Cardiac muscle cell (in vitro differentiated cells and primary cell): ENCODE results near the gene ZMAT5. TPM values are rescaled to one million over a fixed set of nuclear protein-coding genes. Genes with fewer than 3 reads are reported as not detected.

Experiments used
- DNase-seq, 2 donors: peaks; one replicate each; pipeline versions ENCODE4 v3.0.0 to v3.0.0-alpha.2; 2010 to 2017; ENCODE audit warnings: low read depth in 1 of 2, low spot score in 1 of 2
- H3K27ac ChIP-seq: fragments of 200-600 bp; sonication (generic); 2 replicates; pipeline ENCODE4 v1.5.1; 2016
- H3K27me3 ChIP-seq: fragments of 200-600 bp; sonication (generic); 2 replicates; pipeline ENCODE4 v1.6.0; 2016; ENCODE audit warnings: control low read depth
- H3K36me3 ChIP-seq: fragments of 200-600 bp; sonication (generic); 2 replicates; pipeline ENCODE4 v1.5.1; 2016; ENCODE audit warnings: control low read depth
- H3K4me1 ChIP-seq: fragments of 200-600 bp; sonication (generic); 2 replicates; pipeline ENCODE4 v1.8.1; 2017; ENCODE audit warnings: low read depth, mild to moderate bottlenecking, mixed run types
- H3K4me3 ChIP-seq: fragments of 200-600 bp; sonication (generic); 2 replicates; pipeline ENCODE4 v1.5.1; 2016; ENCODE audit warnings: mild to moderate bottlenecking
- H3K9me3 ChIP-seq: fragments of 200-600 bp; sonication (generic); 2 replicates; pipeline ENCODE4 v1.5.1; 2017; ENCODE audit warnings: low read depth, mild to moderate bottlenecking, control low read depth
- polyA plus RNA-seq: library from polyadenylated mRNA; unstranded; fragments of >200 nt; fragmentation: Nextera tagmentation; extraction: Ambion mirVana; gene quantifications from 2 replicates; pipeline ENCODE4 v1.2.1, GENCODE V29; 2016
- total RNA-seq: library from RNA; depleted of rRNA; stranded (reverse); fragments of >200 nt; gene quantifications from 2 replicates; pipeline ENCODE4 v1.2.3, GENCODE V29; 2016
- TF ChIP-seq, protein P1 (sequence below): IDR thresholded peaks from 2 replicates; pipeline ENCODE4 v1.5.1; 2012; ENCODE audit warnings: low read depth, mild to moderate bottlenecking, low read length

The ZMAT5 gene
- total and polyA plus RNA-seq, 2 experiments from 2014 or later: 40.5 to 76.1 TPM

GRCh38 chr22:29720811-29721323 is 45.9 kb downstream of the ZMAT5 start:
- Histone ChIP-seq H3K4me1 (no peaks in the 10 kb centered on the region), H3K9me3 (no peaks in the 10 kb centered on the region), H3K27me3 (peaks cover 84% of the 10 kb centered on the region), H3K4me3 (peak overlapping the region; percentile 25), H3K27ac (no peak overlapping the region), H3K36me3 (no peaks in the 10 kb centered on the region)
- no peak for DNase-seq
- TF ChIP-seq, protein P1, sequence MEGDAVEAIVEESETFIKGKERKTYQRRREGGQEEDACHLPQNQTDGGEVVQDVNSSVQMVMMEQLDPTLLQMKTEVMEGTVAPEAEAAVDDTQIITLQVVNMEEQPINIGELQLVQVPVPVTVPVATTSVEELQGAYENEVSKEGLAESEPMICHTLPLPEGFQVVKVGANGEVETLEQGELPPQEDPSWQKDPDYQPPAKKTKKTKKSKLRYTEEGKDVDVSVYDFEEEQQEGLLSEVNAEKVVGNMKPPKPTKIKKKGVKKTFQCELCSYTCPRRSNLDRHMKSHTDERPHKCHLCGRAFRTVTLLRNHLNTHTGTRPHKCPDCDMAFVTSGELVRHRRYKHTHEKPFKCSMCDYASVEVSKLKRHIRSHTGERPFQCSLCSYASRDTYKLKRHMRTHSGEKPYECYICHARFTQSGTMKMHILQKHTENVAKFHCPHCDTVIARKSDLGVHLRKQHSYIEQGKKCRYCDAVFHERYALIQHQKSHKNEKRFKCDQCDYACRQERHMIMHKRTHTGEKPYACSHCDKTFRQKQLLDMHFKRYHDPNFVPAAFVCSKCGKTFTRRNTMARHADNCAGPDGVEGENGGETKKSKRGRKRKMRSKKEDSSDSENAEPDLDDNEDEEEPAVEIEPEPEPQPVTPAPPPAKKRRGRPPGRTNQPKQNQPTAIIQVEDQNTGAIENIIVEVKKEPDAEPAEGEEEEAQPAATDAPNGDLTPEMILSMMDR: no peak

GRCh38 chr22:29719899-29720645 is 46.7 kb downstream of the ZMAT5 start, which contains the start of gene CABP7:
TSS of gene CABP7 (plus strand) at chr22:29720003. CDS start at chr22:29720425, 422 bp downstream.
- Histone ChIP-seq H3K27me3 (peaks cover 81% of the 10 kb centered on the region), H3K4me3 (peak within 1 kb of the TSS; percentile 25), H3K36me3 (no peaks in the 10 kb centered on the region), H3K4me1 (no peaks in the 10 kb centered on the region), H3K27ac (no peak within 1 kb of the TSS), H3K9me3 (no peaks in the 10 kb centered on the region)
- TF ChIP-seq, protein P1: no peak
- DNase-seq: peak; percentile 14 to 45

- no peak overlapping the region for H3K27ac ChIP-seq
- H3K36me3 ChIP-seq: no peaks in the 10 kb centered on the region
- TF ChIP-seq, protein P1: no peak
- no peaks in the 10 kb centered on the region for H3K9me3 ChIP-seq
- no peak for DNase-seq
- H3K4me1 ChIP-seq: no peaks in the 10 kb centered on the region
- H3K4me3 ChIP-seq: no peak overlapping the region
- peaks cover 79% of the 10 kb centered on the region for H3K27me3 ChIP-seq
These were observed 47.6 kb downstream of the ZMAT5 start for GRCh38 chr22:29718949-29719898.

GRCh38 chr22:29717789-29718188 is 49.0 kb downstream of the ZMAT5 start:
- H3K27ac ChIP-seq: no peak overlapping the region
- H3K36me3 ChIP-seq: no peaks in the 10 kb centered on the region
- H3K27me3 ChIP-seq: peaks cover 69% of the 10 kb centered on the region
- H3K4me1 ChIP-seq: no peaks in the 10 kb centered on the region
- DNase-seq: no peak
- H3K4me3 ChIP-seq: no peak overlapping the region
- TF ChIP-seq, protein P1: no peak
- H3K9me3 ChIP-seq: no peaks in the 10 kb centered on the region

GRCh38 chr22:29716814-29717545 is 49.8 kb downstream of the ZMAT5 start:
- H3K36me3 ChIP-seq: no peaks in the 10 kb centered on the region
- no peaks in the 10 kb centered on the region for H3K4me1 ChIP-seq
- no peaks in the 10 kb centered on the region for H3K9me3 ChIP-seq
- DNase-seq: peak; percentile 88 to 91
- no peak overlapping the region for H3K27ac ChIP-seq
- H3K4me3 ChIP-seq: no peak overlapping the region
- TF ChIP-seq, protein P1: no peak
- peaks cover 61% of the 10 kb centered on the region for H3K27me3 ChIP-seq
